HG02642 (cell line): ENCODE data around the gene CCDC40.
"Not testable (repeated sequence)": the region's sequence is repeated elsewhere in the genome, so short reads cannot be mapped to it uniquely, and the experiment has no call there.

Source experiments
- ATAC-seq: cut with Tn5 transposase; IDR thresholded peaks from one replicate; pipeline ENCODE4 v1.9.1; 2021; ENCODE audit warnings: mild to moderate bottlenecking; ENCODE audit not compliant: unreplicated experiment, poor library complexity

CCDC40 gene

GRCh38 chr17:80035937-80036714 is at the start of gene CCDC40:
CCDC40 (plus strand) TSS chr17:80036642; CDS start chr17:80036663, 21 bp downstream.
- ATAC-seq: peak; percentile 68

- ATAC-seq: no peak
These were observed 49.1 kb upstream of the CCDC40 start for GRCh38 chr17:79987187-79987934.

GRCh38 chr17:79987935-79988184 is 48.6 kb upstream of the CCDC40 start:
- no peak for ATAC-seq

GRCh38 chr17:79988185-79988971 is 48.1 kb upstream of the CCDC40 start:
- ATAC-seq: no peak

- ATAC-seq: no peak
These were observed 47.2 kb upstream of the CCDC40 start for GRCh38 chr17:79989106-79989835.

GRCh38 chr17:79990051-79990592 is 46.3 kb upstream of the CCDC40 start:
- no peak for ATAC-seq

GRCh38 chr17:79990704-79991103 is 45.7 kb upstream of the CCDC40 start:
- no peak for ATAC-seq

- ATAC-seq: no peak
These were observed 45.1 kb upstream of the CCDC40 start for GRCh38 chr17:79991140-79991923.

- no peak for ATAC-seq
These were observed 44.4 kb upstream of the CCDC40 start for GRCh38 chr17:79991924-79992648.

- ATAC-seq: no peak
These were observed 43.6 kb upstream of the CCDC40 start for GRCh38 chr17:79992649-79993389.

- no peak for ATAC-seq
These were observed 42.8 kb upstream of the CCDC40 start for GRCh38 chr17:79993390-79994227.

- not testable (repeated sequence) for ATAC-seq
These were observed 42.2 kb upstream of the CCDC40 start for GRCh38 chr17:79994228-79994569.

- no peak for ATAC-seq
These were observed 41.8 kb upstream of the CCDC40 start for GRCh38 chr17:79994602-79995001.

- no peak for ATAC-seq
These were observed 40.7 kb upstream of the CCDC40 start for GRCh38 chr17:79995696-79996095.

- ATAC-seq: no peak
These were observed 40.2 kb upstream of the CCDC40 start for GRCh38 chr17:79996291-79996690.

- no peak for ATAC-seq
These were observed 39.3 kb upstream of the CCDC40 start for GRCh38 chr17:79997011-79997660.

GRCh38 chr17:80000136-80000535 is 36.3 kb upstream of the CCDC40 start:
- ATAC-seq: no peak
